Mesodermal cell (in vitro differentiated cells): Measurements from ENCODE around the gene SNORC.
"Not testable (repeated sequence)": the region's sequence is repeated elsewhere in the genome, so short reads cannot be mapped to it uniquely, and the experiment has no call there.

ENCODE experiments used
- H3K27ac ChIP-seq: 2 replicates; pipeline ENCODE4 v1.7.0; 2013; ENCODE audit warnings: mild to moderate bottlenecking, low read depth, low read length, moderate library complexity; ENCODE audit not compliant: severe bottlenecking
- H3K36me3 ChIP-seq: 2 replicates; pipeline ENCODE4 v1.7.1; 2013; ENCODE audit warnings: mild to moderate bottlenecking, low read length, moderate library complexity; ENCODE audit not compliant: control insufficient read depth, insufficient read depth
- H3K4me1 ChIP-seq: one replicate; pipeline ENCODE4 v1.7.1; 2013; ENCODE audit warnings: mild to moderate bottlenecking, low read length; ENCODE audit not compliant: insufficient read depth, control insufficient read depth, poor library complexity, severe bottlenecking
- H3K4me3 ChIP-seq: 2 replicates; pipeline ENCODE4 v1.7.0; 2013; ENCODE audit warnings: low read length, control low read depth, mild to moderate bottlenecking; ENCODE audit not compliant: insufficient read depth, poor library complexity, severe bottlenecking; ENCODE audit errors: extremely low read depth
- H3K9me3 ChIP-seq: 2 replicates; pipeline ENCODE4 v1.7.1; 2013; ENCODE audit warnings: mild to moderate bottlenecking, low read length, moderate library complexity; ENCODE audit not compliant: control insufficient read depth
- WGBS, 2 experiments: methylation state at CpG; one replicate each; pipeline ENCODE4 v1.1.5; 2013; ENCODE audit warnings: missing lambda C conversion rate in 2 of 2; ENCODE audit not compliant: insufficient coverage in 2 of 2; 5-methylcytosine and 5-hydroxymethylcytosine counted together

Gene SNORC

DNA sequence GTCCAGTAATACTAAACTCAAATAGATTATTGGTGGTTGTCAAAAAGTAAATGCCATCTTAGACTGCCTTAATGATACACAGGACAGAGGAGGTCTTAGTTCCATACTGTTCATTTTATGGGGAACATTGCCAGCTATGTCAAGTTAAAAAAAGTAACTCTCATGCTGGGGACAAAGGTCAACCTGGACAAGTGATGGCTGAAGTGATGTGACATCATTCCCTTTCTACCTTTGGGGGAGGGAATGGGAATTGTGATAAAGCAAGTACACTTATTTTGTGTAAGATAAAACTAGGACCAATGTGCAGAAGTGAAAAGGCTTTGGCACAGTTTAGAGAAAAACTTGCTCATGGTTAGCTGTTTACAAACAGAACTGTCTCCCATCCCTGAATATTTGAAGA lies 24.0 kb upstream of the SNORC start:
- Histone ChIP-seq H3K9me3 (no peaks in the 10 kb centered on the region), H3K36me3 (peaks cover 76% of the 10 kb centered on the region), H3K4me3 (no peak overlapping the region), H3K27ac (no peak overlapping the region), H3K4me1 (no peaks in the 10 kb centered on the region)

DNA sequence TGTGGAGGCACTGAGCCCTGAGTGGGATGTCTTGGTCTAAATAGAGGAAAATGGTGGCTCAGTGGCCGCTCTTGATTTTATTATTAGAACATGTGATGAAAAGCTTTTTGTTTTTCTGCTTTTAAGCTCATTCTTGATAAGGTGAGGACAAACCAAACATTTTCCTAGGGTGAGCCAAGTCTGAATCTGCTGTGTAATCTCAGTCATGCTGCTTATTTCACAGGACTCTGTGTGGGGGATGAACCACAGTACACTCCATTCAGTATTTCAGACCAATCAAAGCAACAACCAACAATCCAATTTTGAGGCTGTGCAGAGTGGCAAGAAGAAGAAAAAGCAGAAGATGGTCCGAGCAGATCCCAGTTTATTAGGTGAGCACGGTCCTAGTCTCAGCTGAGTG lies 20.0 kb upstream of the SNORC start:
- H3K4me3 ChIP-seq: no peak overlapping the region
- peaks cover 17% of the 10 kb centered on the region for H3K4me1 ChIP-seq
- no peak overlapping the region for H3K27ac ChIP-seq
- WGBS, 2 experiments: 93 to 96% methylated on average over 2 to 3 of the region's 3 CpGs
- H3K36me3 ChIP-seq: peaks cover 77% of the 10 kb centered on the region
- H3K9me3 ChIP-seq: no peaks in the 10 kb centered on the region

DNA sequence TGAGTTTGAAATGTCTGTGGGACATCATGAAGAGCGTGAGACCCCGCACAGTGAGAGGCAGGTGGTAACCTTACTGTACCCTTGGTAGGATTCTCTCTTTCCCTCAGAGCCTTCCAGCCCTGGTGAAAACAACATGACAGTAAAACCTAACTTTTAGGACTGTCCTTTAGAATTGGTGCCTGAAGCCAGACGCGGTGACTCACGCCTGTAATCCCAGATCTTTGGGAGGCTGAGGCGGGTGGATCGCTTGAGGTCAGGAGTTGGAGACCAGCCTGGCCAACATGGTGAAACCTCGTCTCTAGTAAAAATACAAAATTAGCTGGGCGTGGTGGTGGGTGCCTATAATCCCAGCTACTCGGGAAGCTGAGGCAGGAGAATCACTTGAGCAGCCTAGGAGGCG lies 18.0 kb upstream of the SNORC start:
- not testable (repeated sequence) for H3K27ac ChIP-seq, H3K4me3 ChIP-seq, H3K9me3 ChIP-seq
- Histone ChIP-seq H3K36me3 (peaks cover 78% of the 10 kb centered on the region), H3K4me1 (peaks cover 17% of the 10 kb centered on the region)
- 82 to 90% methylated on average over 9 of the region's 11 CpGs for WGBS, 2 experiments

DNA sequence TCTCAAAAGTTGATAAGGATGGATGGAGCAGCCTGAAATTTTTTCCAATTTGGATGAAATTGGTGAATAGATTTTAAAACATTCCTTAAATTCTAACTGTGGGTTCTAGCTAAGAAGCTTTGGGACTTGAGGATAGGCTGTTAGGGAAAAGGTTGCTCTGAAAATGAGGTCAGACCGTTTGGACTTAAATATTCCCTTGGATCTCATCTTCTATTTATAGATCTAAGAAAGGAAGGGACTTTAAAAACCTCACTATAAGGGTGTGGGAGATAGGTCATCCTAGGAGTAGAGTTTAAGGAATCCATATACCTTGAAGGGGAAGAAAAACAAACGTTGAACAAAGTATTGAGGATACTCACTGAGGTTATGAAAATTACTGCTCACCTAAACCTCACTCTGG lies 17.4 kb upstream of the SNORC start:
- Histone ChIP-seq H3K4me1 (peaks cover 17% of the 10 kb centered on the region), H3K27ac (no peak overlapping the region), H3K4me3 (no peak overlapping the region), H3K9me3 (no peaks in the 10 kb centered on the region), H3K36me3 (peaks cover 78% of the 10 kb centered on the region)
- no CpG with 5 or more reads among the region's 2 CpGs for WGBS, 2 experiments

DNA sequence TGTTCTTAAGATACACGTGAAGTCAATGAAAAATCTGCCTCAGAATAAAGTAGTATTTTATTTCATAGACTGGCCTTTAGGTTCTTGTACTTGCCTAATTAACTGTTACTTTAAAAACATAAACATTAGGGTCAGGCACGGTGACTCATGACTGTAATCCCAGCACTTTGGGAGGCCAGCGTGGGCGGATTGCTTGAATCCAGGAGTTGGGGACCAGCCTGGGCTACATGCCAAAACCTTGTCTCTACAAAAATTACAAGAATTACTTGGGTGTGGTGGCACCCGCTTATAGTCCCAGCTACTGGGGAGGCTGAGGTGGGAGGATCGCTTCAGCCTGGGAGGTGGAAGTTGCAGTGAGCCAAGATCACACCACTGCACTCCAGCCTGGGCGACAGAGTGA lies 16.0 kb upstream of the SNORC start:
- H3K9me3 ChIP-seq: no peaks in the 10 kb centered on the region
- H3K4me3 ChIP-seq: no peak overlapping the region
- H3K4me1 ChIP-seq: peaks cover 17% of the 10 kb centered on the region
- H3K27ac ChIP-seq: no peak overlapping the region
- H3K36me3 ChIP-seq: peaks cover 82% of the 10 kb centered on the region
- WGBS, 2 experiments: 79 to 93% methylated on average over 3 of the region's 7 CpGs

DNA sequence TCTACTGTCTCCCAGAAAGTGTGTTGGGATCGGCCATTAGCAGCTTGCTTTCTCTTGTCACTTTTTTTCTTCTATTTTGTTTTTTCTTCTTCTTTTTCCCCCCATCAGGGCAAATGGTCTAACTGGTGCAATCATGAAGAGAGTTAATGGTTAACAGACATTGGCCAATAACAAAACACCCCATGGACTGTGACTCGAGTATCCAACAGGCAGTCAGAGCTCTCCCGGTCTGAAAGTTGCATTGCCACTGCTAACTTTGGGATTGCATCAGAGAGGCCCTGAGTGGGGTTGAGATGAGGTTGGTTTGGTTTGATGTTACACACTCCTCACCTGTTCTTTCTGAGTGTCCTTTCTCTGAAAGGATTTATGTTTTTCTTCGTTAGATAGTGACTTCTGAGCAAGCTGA lies 12.9 kb upstream of the SNORC start:
- Histone ChIP-seq H3K9me3 (no peaks in the 10 kb centered on the region), H3K27ac (no peak overlapping the region), H3K4me1 (peaks cover 17% of the 10 kb centered on the region), H3K36me3 (peaks cover 73% of the 10 kb centered on the region), H3K4me3 (no peak overlapping the region)
- WGBS, 2 experiments: 100% methylated on average over 1 of the region's 4 CpGs; no CpG with 5 or more reads in 1 of the 2 experiments

DNA sequence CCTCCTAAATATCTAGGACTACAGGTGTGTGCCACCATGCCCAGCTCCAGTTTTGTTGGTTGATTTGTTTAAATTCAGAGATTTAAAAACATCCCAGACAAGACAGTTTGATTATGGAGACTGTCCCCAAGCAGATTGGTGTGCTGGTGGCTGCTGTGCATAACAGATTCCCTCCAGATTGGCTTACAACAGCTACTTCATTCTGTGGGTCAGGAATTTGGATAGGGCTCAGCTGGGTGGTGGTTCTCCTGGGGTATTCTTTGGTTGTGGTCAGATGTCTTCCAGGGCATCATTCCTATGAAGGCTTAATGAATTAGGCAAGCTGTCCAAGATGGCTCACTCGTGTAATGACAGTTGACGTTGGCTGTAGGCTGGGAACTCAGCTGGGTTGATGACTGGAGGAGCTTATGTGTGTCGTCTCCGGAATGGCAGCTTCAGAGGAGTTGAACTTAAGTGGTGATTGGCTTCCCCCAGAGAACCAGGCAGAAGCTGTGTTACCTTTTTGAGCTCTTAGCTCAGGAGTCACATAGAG lies 10.6 kb upstream of the SNORC start:
- Histone ChIP-seq H3K36me3 (peaks cover 58% of the 10 kb centered on the region), H3K4me3 (no peak overlapping the region), H3K9me3 (no peaks in the 10 kb centered on the region), H3K4me1 (peaks cover 2% of the 10 kb centered on the region), H3K27ac (no peak overlapping the region)
- 100% methylated on average over 4 of the region's 4 CpGs for WGBS, 2 experiments

DNA sequence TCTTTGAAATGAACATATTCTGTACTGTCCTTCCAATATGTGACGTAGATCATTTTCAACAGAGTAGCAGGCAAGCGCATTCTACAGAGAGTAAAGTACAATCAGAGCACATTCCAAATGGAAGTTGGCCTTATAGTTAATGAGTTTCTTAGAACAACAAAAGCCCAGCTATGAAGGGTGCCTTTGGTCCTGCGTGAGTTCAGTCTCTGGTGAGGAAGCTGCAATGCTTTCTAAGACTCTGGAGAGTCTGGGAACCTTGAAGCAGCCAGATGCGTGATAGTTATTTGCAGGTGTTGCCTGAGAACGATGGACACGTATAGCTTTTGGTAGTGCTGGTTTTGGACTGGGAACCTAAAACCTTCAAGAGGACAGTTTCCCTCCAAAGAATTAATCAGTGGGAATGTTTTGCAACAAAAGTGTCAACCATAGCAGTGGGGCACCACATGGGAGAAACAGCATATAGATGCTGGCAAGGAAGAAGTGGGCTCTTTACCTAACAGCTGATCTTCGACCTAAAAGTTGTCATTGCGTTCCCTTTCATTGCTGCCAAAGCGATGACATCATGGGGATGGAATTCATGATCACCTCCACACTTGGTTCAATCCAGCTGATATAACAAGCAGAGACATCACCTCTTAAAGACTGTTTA lies 9.3 kb upstream of the SNORC start:
- Histone ChIP-seq H3K4me3 (no peak overlapping the region), H3K36me3 (peaks cover 49% of the 10 kb centered on the region), H3K9me3 (no peaks in the 10 kb centered on the region), H3K27ac (no peak overlapping the region), H3K4me1 (no peaks in the 10 kb centered on the region)
- 94 to 95% methylated on average over 6 of the region's 9 CpGs for WGBS, 2 experiments

DNA sequence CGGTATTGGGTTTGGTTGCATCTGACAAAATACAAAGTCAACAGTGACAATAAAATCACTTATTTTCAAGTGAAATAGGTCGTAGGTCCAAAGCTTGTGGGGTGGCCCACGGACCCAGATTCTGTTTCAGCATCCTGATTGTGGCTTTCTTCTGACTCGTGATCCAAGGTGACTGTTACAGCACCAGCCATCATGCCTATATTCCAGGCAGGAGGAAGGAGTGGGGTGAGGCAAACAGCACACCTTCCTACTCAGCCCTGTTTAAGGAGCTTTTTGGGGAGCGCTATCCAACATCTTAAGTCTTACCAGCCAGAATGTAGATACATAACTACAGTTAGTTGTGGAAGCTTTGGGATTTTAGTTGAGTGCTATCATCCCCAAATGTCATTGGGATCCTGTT lies 8.7 kb upstream of the SNORC start:
- Histone ChIP-seq H3K9me3 (no peaks in the 10 kb centered on the region), H3K4me3 (no peak overlapping the region), H3K36me3 (peaks cover 43% of the 10 kb centered on the region), H3K4me1 (no peaks in the 10 kb centered on the region), H3K27ac (no peak overlapping the region)
- 96% methylated on average over 3 of the region's 5 CpGs; no CpG with 5 or more reads in 1 of the 2 experiments for WGBS, 2 experiments

DNA sequence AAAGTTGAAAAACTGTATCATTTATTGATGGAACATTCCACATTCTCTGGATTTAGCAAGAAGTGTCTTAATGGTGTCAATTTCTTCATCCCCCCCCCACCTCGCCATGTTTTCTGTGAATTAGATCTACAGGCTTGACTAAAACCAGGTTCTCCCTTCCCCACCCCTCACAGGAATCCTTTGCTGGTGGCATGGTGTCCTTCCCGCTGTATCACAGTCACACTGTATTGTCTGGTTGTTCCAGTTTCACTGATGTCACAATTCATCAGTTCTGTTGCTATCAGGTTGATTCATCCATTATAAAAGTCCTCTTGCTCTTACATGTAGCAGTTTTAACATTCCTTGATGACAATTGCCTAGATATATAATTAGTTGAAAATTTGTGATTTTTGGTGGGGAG lies 6.1 kb upstream of the SNORC start:
- H3K27ac ChIP-seq: no peak overlapping the region
- H3K4me3 ChIP-seq: no peak overlapping the region
- peaks cover 17% of the 10 kb centered on the region for H3K36me3 ChIP-seq
- H3K4me1 ChIP-seq: no peaks in the 10 kb centered on the region
- WGBS, 2 experiments: 83 to 100% methylated on average over 1 to 2 of the region's 2 CpGs
- no peaks in the 10 kb centered on the region for H3K9me3 ChIP-seq

DNA sequence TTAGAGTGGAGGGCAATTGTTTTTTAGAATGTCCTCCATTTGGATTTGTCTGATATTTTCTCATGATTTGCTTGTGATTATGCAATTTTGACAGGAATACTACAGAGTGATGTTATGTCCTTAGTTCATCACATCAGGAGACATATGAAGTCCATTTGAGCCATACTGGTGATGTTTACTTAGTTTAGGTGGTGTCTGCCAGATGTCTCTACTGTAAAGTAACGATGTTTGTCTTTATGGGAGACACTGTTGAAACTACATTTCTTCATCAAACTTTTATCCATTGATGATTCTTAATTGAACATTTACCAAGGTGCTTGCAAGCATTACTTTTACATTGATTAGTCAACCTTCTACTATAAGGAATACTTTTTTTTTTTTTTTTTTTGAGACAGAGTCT lies 4.9 kb upstream of the SNORC start:
- no CpG with 5 or more reads among the region's 1 CpG for WGBS, 2 experiments

More for the DNA sequence above, 4.9 kb upstream of the SNORC start:
- H3K27ac ChIP-seq: no peak overlapping the region
- no peak overlapping the region for H3K4me3 ChIP-seq
- no peaks in the 10 kb centered on the region for H3K9me3 ChIP-seq
- no peaks in the 10 kb centered on the region for H3K4me1 ChIP-seq
- H3K36me3 ChIP-seq: peaks cover 10% of the 10 kb centered on the region
